Mucosa of descending colon (tissue), 3 donors: ENCODE results near the gene PTPRQ. TPM values are rescaled to one million over a fixed set of nuclear protein-coding genes. Genes with fewer than 3 reads are reported as not detected.

Source experiments
- ATAC-seq: fragments of 200-7000 bp; cut with Tn5 transposase; one replicate; pipeline ENCODE4 v1.9.1; 2020; ENCODE audit warnings: mild to moderate bottlenecking, moderate library complexity
- DNase-seq, 3 donors: peaks; one replicate each; pipeline ENCODE4 v3.0.0-alpha.2; 2020
- H3K36me3 ChIP-seq: fragments of 200-600 bp; one replicate; pipeline ENCODE4 v1.8.0; 2021; ENCODE audit warnings: low read depth, mild to moderate bottlenecking
- H3K4me1 ChIP-seq: fragments of 200-600 bp; one replicate; pipeline ENCODE4 v1.8.0; 2021; ENCODE audit warnings: low read depth, mild to moderate bottlenecking
- H3K4me3 ChIP-seq: fragments of 200-600 bp; one replicate; pipeline ENCODE4 v1.8.0; 2021; ENCODE audit warnings: mild to moderate bottlenecking
- H3K9me3 ChIP-seq: fragments of 200-600 bp; one replicate; pipeline ENCODE4 v1.8.0; 2021; ENCODE audit warnings: mild to moderate bottlenecking
- intact Hi-C, 2 donors: fragments of 100-400 bp; cut with DNase I in 1 of 2; cut with micrococcal nuclease in 1 of 2; formaldehyde crosslinking; loops; one replicate each; pipeline versions ENCODE4 v1.11.0 to v1.11.1; 2022; cut with DNase I, micrococcal nuclease
- total RNA-seq, 3 donors: library from RNA; stranded (reverse); fragmentation: NEBNext Ultra II Directional in 2 of 3; extraction: Animal tissue kit (Norgen Biotek cat#: 25700) in 2 of 3; gene quantifications; one replicate each; pipeline versions ENCODE4 v1.2.1 to v1.2.4, GENCODE V29; 2021 to 2023
- TF ChIP-seq, protein P1 (sequence below): fragments of 200-600 bp; IDR thresholded peaks from one replicate; pipeline ENCODE4 v1.8.0; 2022; ENCODE audit warnings: antibody characterized with exemption, mild to moderate bottlenecking
- donor health status: DM: no; HTN: no; CAD: no; lungs with moderate emphysema.
- donor health status: DM: no; HTN: no; CAD: no.
- donor health status: DM: no; HTN: yes; CAD: no.

Gene PTPRQ
- total RNA-seq, 3 donors from 2014 or later = 0.16 TPM; not detected in 2

DNA sequence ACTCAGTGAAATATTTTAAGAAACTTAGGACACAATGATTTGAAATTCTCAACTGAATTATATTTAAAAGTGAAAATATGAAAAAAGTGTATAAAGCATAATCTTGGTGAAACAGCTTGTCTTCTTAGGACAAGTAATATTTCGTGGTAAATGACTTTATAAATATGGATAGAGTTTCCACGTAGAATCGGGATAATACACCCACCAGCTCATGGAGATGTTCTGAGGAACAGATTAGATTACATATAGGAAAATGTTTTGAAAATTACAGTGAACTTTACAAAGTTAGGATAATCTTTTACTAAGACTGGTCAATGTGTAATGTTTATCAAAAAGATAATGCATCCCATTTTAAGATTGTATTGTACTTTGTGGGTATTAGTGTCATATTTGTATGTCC is 237.8 kb downstream of the PTPRQ start:
- ATAC-seq = no peak
- Histone ChIP-seq H3K9me3 (no peaks in the 10 kb centered on the region), H3K4me3 (no peak overlapping the region), H3K4me1 (no peaks in the 10 kb centered on the region), H3K36me3 (no peaks in the 10 kb centered on the region)
- TF ChIP-seq, protein P1, sequence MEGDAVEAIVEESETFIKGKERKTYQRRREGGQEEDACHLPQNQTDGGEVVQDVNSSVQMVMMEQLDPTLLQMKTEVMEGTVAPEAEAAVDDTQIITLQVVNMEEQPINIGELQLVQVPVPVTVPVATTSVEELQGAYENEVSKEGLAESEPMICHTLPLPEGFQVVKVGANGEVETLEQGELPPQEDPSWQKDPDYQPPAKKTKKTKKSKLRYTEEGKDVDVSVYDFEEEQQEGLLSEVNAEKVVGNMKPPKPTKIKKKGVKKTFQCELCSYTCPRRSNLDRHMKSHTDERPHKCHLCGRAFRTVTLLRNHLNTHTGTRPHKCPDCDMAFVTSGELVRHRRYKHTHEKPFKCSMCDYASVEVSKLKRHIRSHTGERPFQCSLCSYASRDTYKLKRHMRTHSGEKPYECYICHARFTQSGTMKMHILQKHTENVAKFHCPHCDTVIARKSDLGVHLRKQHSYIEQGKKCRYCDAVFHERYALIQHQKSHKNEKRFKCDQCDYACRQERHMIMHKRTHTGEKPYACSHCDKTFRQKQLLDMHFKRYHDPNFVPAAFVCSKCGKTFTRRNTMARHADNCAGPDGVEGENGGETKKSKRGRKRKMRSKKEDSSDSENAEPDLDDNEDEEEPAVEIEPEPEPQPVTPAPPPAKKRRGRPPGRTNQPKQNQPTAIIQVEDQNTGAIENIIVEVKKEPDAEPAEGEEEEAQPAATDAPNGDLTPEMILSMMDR = no peak
- no peak for DNase-seq
- intact Hi-C loops = no loop called here

- Histone ChIP-seq H3K9me3 (no peaks in the 10 kb centered on the region), H3K36me3 (no peaks in the 10 kb centered on the region), H3K4me3 (no peak overlapping the region), H3K4me1 (no peaks in the 10 kb centered on the region)
- no peak for ATAC-seq
- intact Hi-C loops = no loop called here
- TF ChIP-seq, protein P1 = no peak
- no peak for DNase-seq
These were observed 240.1 kb downstream of the PTPRQ start for GRCh38 chr12:80684077-80684495.

- DNase-seq (no peak), ATAC-seq (no peak)
- Histone ChIP-seq H3K4me3 (no peak overlapping the region), H3K36me3 (no peaks in the 10 kb centered on the region), H3K9me3 (no peaks in the 10 kb centered on the region), H3K4me1 (no peaks in the 10 kb centered on the region)
- TF ChIP-seq, protein P1 = no peak
- intact Hi-C loops = no loop called here
These were observed 246.1 kb downstream of the PTPRQ start for GRCh38 chr12:80690090-80690489.

GRCh38 chr12:80690513-80690912 is 246.5 kb downstream of the PTPRQ start:
- DNase-seq (no peak), ATAC-seq (no peak)
- intact Hi-C loops = no loop called here
- Histone ChIP-seq H3K4me3 (no peak overlapping the region), H3K9me3 (no peaks in the 10 kb centered on the region), H3K4me1 (no peaks in the 10 kb centered on the region), H3K36me3 (no peaks in the 10 kb centered on the region)
- TF ChIP-seq, protein P1 = no peak

GRCh38 chr12:80692114-80692513 is 248.1 kb downstream of the PTPRQ start:
- ATAC-seq = no peak
- intact Hi-C loops = no loop called here

More at GRCh38 chr12:80692114-80692513, 248.1 kb downstream of the PTPRQ start:
- no peaks in the 10 kb centered on the region for H3K4me1 ChIP-seq
- no peak overlapping the region for H3K4me3 ChIP-seq
- no peaks in the 10 kb centered on the region for H3K9me3 ChIP-seq
- TF ChIP-seq, protein P1 = no peak
- no peak for DNase-seq
- H3K36me3 ChIP-seq = no peaks in the 10 kb centered on the region
